HG03439 (cell line): ENCODE measurements around the gene NUSAP1.
A peak's percentile ranks its signal among the peaks of the same experiment; 100 is the strongest.
"Not testable (repeated sequence)": the region's sequence is repeated elsewhere in the genome, so short reads cannot be mapped to it uniquely, and the experiment has no call there.

Experiments used
- ATAC-seq: cut with Tn5 transposase; IDR thresholded peaks from one replicate; pipeline ENCODE4 v1.9.1; 2021; ENCODE audit warnings: mild to moderate bottlenecking, moderate library complexity; ENCODE audit not compliant: unreplicated experiment

NUSAP1 gene

GRCh38 chr15:41331833-41332193 is 868 bp upstream of the NUSAP1 start:
- ATAC-seq: no peak

- peak; percentile 26 for ATAC-seq
Observed at GRCh38 chr15:41333026-41333562, 413 bp downstream of the NUSAP1 start.

- no peak for ATAC-seq
Observed at GRCh38 chr15:41334293-41335120, 1.8 kb downstream of the NUSAP1 start.

GRCh38 chr15:41336549-41336948 is 3.9 kb downstream of the NUSAP1 start:
- ATAC-seq: no peak

GRCh38 chr15:41337047-41337446 is 4.4 kb downstream of the NUSAP1 start:
- no peak for ATAC-seq

- no peak for ATAC-seq
Observed at GRCh38 chr15:41337631-41338522, 5.2 kb downstream of the NUSAP1 start.

GRCh38 chr15:41340189-41340695 is 7.6 kb downstream of the NUSAP1 start:
- ATAC-seq: no peak

- no peak for ATAC-seq
Observed at GRCh38 chr15:41341519-41341918, 8.8 kb downstream of the NUSAP1 start.

GRCh38 chr15:41347236-41347635 is 14.6 kb downstream of the NUSAP1 start:
- no peak for ATAC-seq

GRCh38 chr15:41350057-41350717 is 17.5 kb downstream of the NUSAP1 start:
- no peak for ATAC-seq

GRCh38 chr15:41354371-41354770 is 21.7 kb downstream of the NUSAP1 start:
- no peak for ATAC-seq

- no peak for ATAC-seq
Observed at GRCh38 chr15:41367418-41367817, 34.7 kb downstream of the NUSAP1 start.

GRCh38 chr15:41377978-41378377 is 45.3 kb downstream of the NUSAP1 start:
- no peak for ATAC-seq

- not testable (repeated sequence) for ATAC-seq
Observed at GRCh38 chr15:41383974-41384749, 51.5 kb downstream of the NUSAP1 start.

GRCh38 chr15:41387646-41388045 is 55.0 kb downstream of the NUSAP1 start:
- ATAC-seq: no peak

- ATAC-seq: no peak
Observed at GRCh38 chr15:41392659-41393058, 60.0 kb downstream of the NUSAP1 start.

- no peak for ATAC-seq
Observed at GRCh38 chr15:41394924-41395323, 62.2 kb downstream of the NUSAP1 start.

- ATAC-seq: no peak
Observed at GRCh38 chr15:41396111-41396510, 63.4 kb downstream of the NUSAP1 start.

- ATAC-seq: no peak
Observed at GRCh38 chr15:41401904-41402267, 69.2 kb downstream of the NUSAP1 start.

GRCh38 chr15:41407341-41407740 is 74.7 kb downstream of the NUSAP1 start:
- no peak for ATAC-seq
